Activated CD4-positive, alpha-beta T cell treated with anti-CD3 and anti-CD28 coated beads, Interleukin-2, amount 10 ng/mL, durations not matched to agents 24 days and 14 days (primary cell): Measurements from ENCODE around the gene C1QL1. TPM values are rescaled to one million over a fixed set of nuclear protein-coding genes. Genes with fewer than 3 reads are reported as not detected.

ENCODE experiments used
- DNase-seq: peaks from one replicate; pipeline ENCODE4 v3.0.0; 2022
- H3K27ac Mint-ChIP-seq: one replicate; pipeline ENCODE4 v1.8.0; 2022; ENCODE audit warnings: mild to moderate bottlenecking, mixed read lengths
- H3K27me3 Mint-ChIP-seq: one replicate; pipeline ENCODE4 v1.8.0; 2022; ENCODE audit warnings: mixed read lengths
- H3K36me3 Mint-ChIP-seq: one replicate; pipeline ENCODE4 v1.8.0; 2022; ENCODE audit warnings: low read depth, mild to moderate bottlenecking, mixed read lengths
- H3K4me1 Mint-ChIP-seq: one replicate; pipeline ENCODE4 v1.8.0; 2021; ENCODE audit warnings: mixed read lengths
- H3K4me3 Mint-ChIP-seq: one replicate; pipeline ENCODE4 v1.8.0; 2022; ENCODE audit warnings: mild to moderate bottlenecking, moderate library complexity, mixed read lengths
- H3K9me3 Mint-ChIP-seq: one replicate; pipeline ENCODE4 v1.8.0; 2021; ENCODE audit warnings: mixed read lengths
- intact Hi-C: fragments of 100-400 bp; cut with micrococcal nuclease; formaldehyde crosslinking; loops from one replicate; pipeline ENCODE4 v1.15.1; 2023
- total RNA-seq: library from RNA; stranded (reverse); gene quantifications from 2 replicates; pipeline ENCODE4 v1.2.3, GENCODE V29; 2022

C1QL1 gene
- total RNA-seq, 1 donor from 2014 or later = 0.42 TPM

GRCh38 chr17:44940317-44940716, 27.8 kb downstream of the C1QL1 start:
- H3K27ac Mint-ChIP-seq = peak overlapping the region; percentile 20
- DNase-seq = no peak
- H3K4me3 Mint-ChIP-seq = no peak overlapping the region
- peaks cover 42% of the 10 kb centered on the region for H3K4me1 Mint-ChIP-seq
- H3K27me3 Mint-ChIP-seq = no peaks in the 10 kb centered on the region
- peaks cover 39% of the 10 kb centered on the region for H3K36me3 Mint-ChIP-seq
- no peaks in the 10 kb centered on the region for H3K9me3 Mint-ChIP-seq
- intact Hi-C loops = no loop called here

GRCh38 chr17:44935116-44935515, 33.0 kb downstream of the C1QL1 start:
- no peak for DNase-seq
- peaks cover 55% of the 10 kb centered on the region for H3K36me3 Mint-ChIP-seq
- peak overlapping the region; percentile 78 for H3K27ac Mint-ChIP-seq
- H3K9me3 Mint-ChIP-seq = no peaks in the 10 kb centered on the region
- peaks cover 9% of the 10 kb centered on the region for H3K4me1 Mint-ChIP-seq
- intact Hi-C loops = no loop called here
- H3K27me3 Mint-ChIP-seq = no peaks in the 10 kb centered on the region
- H3K4me3 Mint-ChIP-seq = no peak overlapping the region

- no peaks in the 10 kb centered on the region for H3K9me3 Mint-ChIP-seq
- no peak for DNase-seq
- no peak overlapping the region for H3K4me3 Mint-ChIP-seq
- H3K4me1 Mint-ChIP-seq = peaks cover 7% of the 10 kb centered on the region
- H3K27ac Mint-ChIP-seq = no peak overlapping the region
- H3K27me3 Mint-ChIP-seq = no peaks in the 10 kb centered on the region
- peaks cover 55% of the 10 kb centered on the region for H3K36me3 Mint-ChIP-seq
- intact Hi-C loops = no loop called here
Measured at GRCh38 chr17:44934745-44935105, 33.4 kb downstream of the C1QL1 start.

DNA sequence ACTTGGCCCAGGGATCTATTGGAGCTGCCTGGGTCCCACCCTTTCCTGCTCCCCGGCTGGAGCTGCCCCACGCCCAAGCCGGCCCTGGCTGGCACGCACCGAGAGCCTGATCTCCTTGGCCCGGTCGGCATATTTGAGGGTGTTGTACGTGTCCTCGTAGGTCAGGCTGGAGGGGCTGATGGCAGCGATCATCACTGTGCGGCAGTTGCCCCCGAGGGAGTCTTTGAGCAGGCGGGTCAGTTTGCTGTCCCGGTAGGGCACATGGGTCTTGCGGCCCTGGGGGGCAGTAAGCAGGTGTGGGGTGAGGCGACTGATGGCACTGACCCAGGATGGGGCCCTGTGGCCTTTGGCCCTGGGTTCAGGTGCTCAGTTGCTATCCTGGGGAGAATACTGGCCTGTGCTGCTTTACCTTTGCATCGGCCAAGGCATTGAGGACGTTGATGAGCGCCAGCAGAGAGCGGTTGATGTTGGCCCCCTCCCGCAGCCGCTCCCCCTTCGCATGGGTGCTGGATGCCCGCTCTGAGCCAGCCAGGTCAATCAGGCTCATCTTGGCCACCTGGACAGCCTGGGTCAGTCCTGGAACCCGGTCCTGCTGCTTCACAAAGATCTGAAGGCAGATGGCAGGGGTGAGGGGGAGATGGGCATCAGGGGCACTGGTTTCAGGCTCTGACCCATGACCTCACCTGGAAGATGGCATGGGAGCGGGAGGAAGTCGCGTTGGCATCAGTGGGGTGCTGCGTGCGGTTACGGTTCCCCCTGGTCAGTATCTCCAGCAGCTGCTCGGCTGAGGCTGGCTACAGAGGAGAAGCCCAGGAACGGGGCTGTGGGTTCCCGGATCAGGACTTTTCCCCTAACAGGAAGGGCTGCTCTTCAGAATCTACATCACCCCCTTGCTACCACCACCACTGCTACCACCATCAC, 34.0 kb downstream of the C1QL1 start:
- no peak for DNase-seq
- Mint-ChIP-seq H3K9me3 (no peaks in the 10 kb centered on the region), H3K36me3 (peaks cover 58% of the 10 kb centered on the region), H3K4me3 (no peak overlapping the region), H3K4me1 (peaks cover 7% of the 10 kb centered on the region), H3K27me3 (no peaks in the 10 kb centered on the region), H3K27ac (no peak overlapping the region)
- intact Hi-C loops = no loop called here

- Mint-ChIP-seq H3K4me3 (no peak overlapping the region), H3K36me3 (peaks cover 60% of the 10 kb centered on the region), H3K9me3 (no peaks in the 10 kb centered on the region), H3K27ac (no peak overlapping the region), H3K27me3 (no peaks in the 10 kb centered on the region), H3K4me1 (peaks cover 5% of the 10 kb centered on the region)
- no peak for DNase-seq
- intact Hi-C loops = no loop called here
Measured at GRCh38 chr17:44932787-44933097, 35.4 kb downstream of the C1QL1 start.

DNA sequence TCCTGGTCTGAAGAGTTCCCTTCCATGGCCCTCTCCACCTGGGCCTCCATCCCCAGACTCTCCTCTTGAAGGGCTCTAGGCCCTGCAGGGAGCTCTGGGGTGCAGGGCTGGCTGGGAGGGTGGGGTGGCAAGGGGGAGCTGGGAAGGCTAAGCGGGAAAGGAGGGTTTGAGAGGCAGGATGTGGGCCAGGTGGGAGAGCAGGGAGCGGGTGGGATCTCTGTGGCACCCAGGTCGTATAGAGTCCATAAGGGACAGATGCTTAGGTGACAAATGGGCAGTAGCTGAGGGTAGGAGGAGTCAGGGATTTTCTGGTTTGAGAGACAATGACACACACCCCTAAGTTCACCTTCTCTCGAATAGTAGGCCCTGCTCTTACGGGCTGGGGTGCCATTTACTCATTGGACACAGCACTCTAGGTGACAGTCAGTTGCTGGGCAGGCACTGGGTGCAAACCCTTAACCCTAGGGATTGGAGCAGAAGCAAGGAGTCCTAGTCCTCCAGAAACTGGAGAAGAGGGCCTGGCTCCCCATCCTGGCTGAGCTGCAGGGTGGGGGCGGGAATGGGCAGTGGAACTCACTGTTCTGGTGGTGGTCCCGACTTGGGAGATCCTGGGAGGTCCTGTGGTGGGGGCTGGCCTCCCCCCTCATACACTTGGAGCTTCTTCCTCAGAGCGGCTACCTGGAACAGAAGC, 35.9 kb downstream of the C1QL1 start:
- intact Hi-C loops = no loop called here
- no peak overlapping the region for H3K4me3 Mint-ChIP-seq
- no peak overlapping the region for H3K27ac Mint-ChIP-seq
- no peaks in the 10 kb centered on the region for H3K9me3 Mint-ChIP-seq
- peaks cover 5% of the 10 kb centered on the region for H3K4me1 Mint-ChIP-seq
- H3K36me3 Mint-ChIP-seq = peaks cover 64% of the 10 kb centered on the region
- no peak for DNase-seq
- H3K27me3 Mint-ChIP-seq = no peaks in the 10 kb centered on the region

DNA sequence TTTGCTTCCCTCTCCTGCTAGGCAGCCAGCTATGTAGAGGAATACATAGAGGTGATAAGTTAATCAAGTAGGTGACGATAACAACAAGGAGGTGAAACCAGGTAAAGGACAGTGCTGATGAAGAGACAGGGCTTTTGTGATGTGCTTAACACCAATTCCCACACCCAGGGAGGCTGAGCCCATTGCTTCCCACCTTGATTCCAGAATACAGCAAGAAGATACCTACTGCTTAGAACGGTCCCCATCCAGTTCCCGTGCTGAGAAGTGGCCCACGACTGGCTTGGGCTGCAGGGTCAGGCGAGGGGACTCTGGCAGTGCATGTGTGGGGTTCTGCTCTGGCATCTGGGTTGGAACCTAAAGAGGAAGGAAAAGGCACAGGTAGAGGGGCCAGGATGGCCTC, 36.7 kb downstream of the C1QL1 start:
- Mint-ChIP-seq H3K36me3 (peaks cover 66% of the 10 kb centered on the region), H3K27me3 (no peaks in the 10 kb centered on the region), H3K27ac (no peak overlapping the region), H3K4me3 (no peak overlapping the region), H3K9me3 (no peaks in the 10 kb centered on the region), H3K4me1 (peaks cover 2% of the 10 kb centered on the region)
- intact Hi-C loops = no loop called here
- no peak for DNase-seq

- H3K36me3 Mint-ChIP-seq = peaks cover 67% of the 10 kb centered on the region
- peaks cover 2% of the 10 kb centered on the region for H3K4me1 Mint-ChIP-seq
- H3K9me3 Mint-ChIP-seq = no peaks in the 10 kb centered on the region
- intact Hi-C loops = no loop called here
- no peaks in the 10 kb centered on the region for H3K27me3 Mint-ChIP-seq
- H3K27ac Mint-ChIP-seq = peak overlapping the region; percentile 34
- H3K4me3 Mint-ChIP-seq = no peak overlapping the region
- no peak for DNase-seq
Measured at GRCh38 chr17:44930667-44931066, 37.4 kb downstream of the C1QL1 start.

GRCh38 chr17:44928950-44929720, 39.0 kb downstream of the C1QL1 start:
- Mint-ChIP-seq H3K4me1 (no peaks in the 10 kb centered on the region), H3K4me3 (no peak overlapping the region), H3K27ac (no peak overlapping the region), H3K9me3 (no peaks in the 10 kb centered on the region), H3K36me3 (peaks cover 58% of the 10 kb centered on the region), H3K27me3 (no peaks in the 10 kb centered on the region)
- intact Hi-C loops = no loop called here
- no peak for DNase-seq

DNA sequence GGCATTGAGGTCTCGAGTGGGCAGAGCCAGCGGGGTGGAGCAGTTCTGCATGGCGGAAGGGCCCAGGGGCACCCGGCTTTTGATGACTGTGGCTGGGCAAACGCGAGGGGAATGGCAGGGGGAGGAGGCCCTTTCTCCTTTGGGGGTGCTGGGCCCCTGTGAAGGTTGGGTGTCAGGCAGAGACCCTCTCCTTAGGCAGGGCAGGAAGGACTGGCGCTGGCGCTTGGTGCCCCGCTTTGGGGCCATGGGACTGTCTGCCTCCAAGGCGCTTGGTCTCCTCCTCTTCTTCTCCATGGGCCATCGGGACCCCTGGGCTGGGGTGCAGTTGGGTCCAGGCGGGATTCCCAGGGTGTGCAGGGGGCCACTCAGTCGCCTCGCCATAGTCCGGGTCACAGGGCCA, 40.0 kb downstream of the C1QL1 start:
- Mint-ChIP-seq H3K4me1 (no peaks in the 10 kb centered on the region), H3K4me3 (no peak overlapping the region), H3K9me3 (no peaks in the 10 kb centered on the region), H3K36me3 (peaks cover 49% of the 10 kb centered on the region), H3K27me3 (no peaks in the 10 kb centered on the region), H3K27ac (no peak overlapping the region)
- no peak for DNase-seq
- intact Hi-C loops = no loop called here

DNA sequence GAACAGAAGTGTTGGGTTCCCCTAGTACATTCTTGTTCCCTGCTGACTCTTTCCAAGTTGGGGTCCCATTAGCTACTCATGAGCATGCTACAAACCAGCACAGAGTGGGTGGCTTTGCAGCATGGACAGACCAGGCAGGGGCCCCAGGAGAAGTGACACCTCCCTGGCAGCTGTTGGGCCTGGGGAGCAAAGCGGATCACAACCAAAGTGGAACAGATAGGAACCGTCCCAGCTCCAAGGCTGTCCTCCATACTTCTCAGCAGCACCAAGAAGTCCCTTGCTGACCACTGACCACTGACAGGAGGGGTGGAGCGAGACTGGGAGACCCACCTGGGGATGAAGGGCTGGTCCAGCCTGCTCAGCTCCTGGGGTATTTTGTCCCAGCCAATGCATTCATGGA, 40.4 kb downstream of the C1QL1 start:
- H3K27me3 Mint-ChIP-seq = no peaks in the 10 kb centered on the region
- intact Hi-C loops = no loop called here

DNA sequence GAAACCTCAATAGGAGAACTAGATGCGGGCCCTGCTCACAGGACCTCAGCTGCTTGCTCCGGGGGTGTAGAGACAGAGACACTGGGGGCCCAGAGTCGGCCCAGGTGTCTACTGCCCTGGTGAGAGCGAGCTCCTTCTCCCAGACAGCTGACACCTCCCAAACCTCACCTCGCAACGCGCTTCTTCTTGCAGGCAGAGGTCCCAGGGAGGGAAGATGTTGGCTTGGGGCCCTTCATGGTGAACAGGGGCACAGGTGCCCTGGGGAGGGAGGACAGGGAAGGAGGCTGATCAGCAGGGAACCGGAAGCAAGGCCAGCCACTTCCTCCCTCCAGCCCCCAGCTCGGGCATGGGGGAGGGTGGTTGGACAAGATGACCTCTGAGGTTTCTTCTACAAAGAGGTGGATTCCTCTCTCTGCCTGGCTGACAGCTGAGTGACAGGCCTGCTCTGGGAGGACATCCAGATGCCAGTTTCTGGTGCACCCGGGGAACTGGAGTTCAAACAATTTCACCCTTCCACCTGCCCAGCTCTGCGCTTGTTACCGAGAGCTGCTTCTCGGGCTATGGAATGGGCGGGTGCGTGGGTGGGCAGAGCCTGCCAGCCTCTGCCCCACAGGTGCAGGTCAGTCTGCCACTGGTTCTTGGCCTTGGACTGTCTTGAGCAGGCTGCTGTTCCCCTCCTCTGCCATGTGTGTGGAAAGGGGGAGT, 41.1 kb downstream of the C1QL1 start:
- H3K4me1 Mint-ChIP-seq = no peaks in the 10 kb centered on the region
- no peaks in the 10 kb centered on the region for H3K9me3 Mint-ChIP-seq
- peaks cover 47% of the 10 kb centered on the region for H3K36me3 Mint-ChIP-seq
- no peak overlapping the region for H3K4me3 Mint-ChIP-seq
- intact Hi-C loops = no loop called here
- H3K27me3 Mint-ChIP-seq = peaks cover 2% of the 10 kb centered on the region
- DNase-seq = no peak
- H3K27ac Mint-ChIP-seq = peak overlapping the region; percentile 19

More for the DNA sequence above, 40.4 kb downstream of the C1QL1 start:
- Mint-ChIP-seq H3K36me3 (peaks cover 49% of the 10 kb centered on the region), H3K9me3 (no peaks in the 10 kb centered on the region), H3K27ac (no peak overlapping the region), H3K4me3 (no peak overlapping the region), H3K4me1 (no peaks in the 10 kb centered on the region)
- no peak for DNase-seq

DNA sequence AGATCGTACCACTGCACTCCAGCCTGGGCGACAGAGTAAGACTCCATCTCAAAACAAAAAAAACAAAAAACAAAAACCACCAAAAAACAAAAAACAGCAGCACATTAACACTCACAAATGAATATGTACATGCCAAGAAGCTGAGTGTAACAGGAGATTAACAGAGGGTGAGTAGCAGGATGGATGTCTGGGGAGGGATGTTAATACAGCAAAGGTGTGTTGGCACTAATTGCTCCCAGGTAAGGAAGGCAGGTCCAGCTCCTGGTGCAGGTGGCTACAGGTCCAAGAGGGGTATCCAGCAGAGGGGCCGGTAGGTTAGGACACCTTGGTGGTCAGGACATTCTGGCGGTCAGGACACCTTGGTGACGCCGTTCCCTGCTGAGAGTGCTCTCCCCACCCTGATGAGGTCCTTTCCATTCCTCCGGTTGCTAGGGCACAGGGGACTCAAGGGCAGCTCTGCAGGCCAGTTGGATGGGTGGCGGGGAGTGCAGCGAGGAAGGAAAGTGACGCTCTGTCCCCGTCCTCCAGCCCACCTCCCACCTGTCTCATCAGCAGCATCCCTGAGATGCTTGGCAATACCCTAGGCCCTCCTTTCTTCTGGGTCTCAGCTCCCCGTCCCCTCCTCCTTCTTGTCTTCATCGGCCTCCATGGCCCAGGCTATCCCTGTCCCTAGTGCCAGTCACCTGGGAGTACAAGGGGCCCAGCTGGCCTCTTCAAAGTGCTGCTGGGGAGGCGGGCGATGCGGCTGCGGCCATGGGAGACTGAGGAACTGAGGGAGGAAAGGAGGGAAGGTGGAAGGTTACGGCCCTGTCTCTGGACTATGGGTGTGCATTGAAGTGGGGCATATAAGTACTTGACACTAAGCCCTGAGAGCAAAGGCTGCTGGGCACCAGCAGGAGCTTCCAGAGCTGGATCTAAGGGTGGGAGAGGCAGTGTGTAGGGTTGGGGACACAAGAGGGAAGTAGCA, 42.1 kb downstream of the C1QL1 start:
- H3K4me3 Mint-ChIP-seq = no peak overlapping the region
- no peaks in the 10 kb centered on the region for H3K9me3 Mint-ChIP-seq
- intact Hi-C loops = no loop called here
- peaks cover 38% of the 10 kb centered on the region for H3K36me3 Mint-ChIP-seq
- no peak for DNase-seq
- H3K27me3 Mint-ChIP-seq = peaks cover 7% of the 10 kb centered on the region
- H3K4me1 Mint-ChIP-seq = no peaks in the 10 kb centered on the region
- peak overlapping the region; percentile 19 for H3K27ac Mint-ChIP-seq
